Heart left ventricle (tissue), 13 donors: ENCODE data around the gene ERC1.

Source experiments
- CTCF ChIP-seq, 12 donors: fragments of 200-600 bp; sonication (generic) in 4 of 12; IDR thresholded peaks; one replicate each; pipeline versions ENCODE4 v1.5.0 to v1.8.0; 2018 to 2022; ENCODE audit warnings: antibody characterized with exemption in 12 of 12, mild to moderate bottlenecking in 5 of 12
- POLR2A ChIP-seq, 2 donors: fragments of 450-650 bp; IDR thresholded peaks; one replicate each; pipeline ENCODE4 v1.6.1; 2017; ENCODE audit warnings: antibody characterized with exemption in 2 of 2, mild to moderate bottlenecking in 2 of 2, moderate library complexity in 2 of 2
- donor health status: ischemic (EF 13 %, LVEDD 7.1; RV severe dilation, severe dysfunction).
- donor health status: DM: no; HTN: yes; CAD: no.
- donor health status: DM: no; HTN: no; CAD: no.
- donor health status: ischemic (EF 25% LVEDD 6.9; RV normal size, moderate dysfunction).
- donor health status: ischemic (EF 25% LVEDD 5.7; RV mildly dilated, moderate dysfunction).
- donor health status: ischemic (EF 35%, LVEDD 5.7; RV mildly dilated, moderate dysfunction).
- donor health status: nonischemic (EF 11% LVEDD 7.7; RV severe dilation, severe dysfunction).
- donor health status: DM: yes; HTN: yes; CAD: no.
- donor health status: PGD.
- donor health status: ischemic (EF 29% LVEDD 5.4; RV normal size, mild dysfunction).
- donor health status: nonischemic (EF 23%, LVEDD 6.1; RV moderate dilation, normal function).

GRCh38 chr12:1474041-1474573 lies 483.1 kb downstream of the ERC1 start:
- TF ChIP-seq CTCF (IDR thresholded peaks at IDR 0.05) (no peak), POLR2A (IDR thresholded peaks at IDR 0.05) (no peak)
